ENCODE results near the gene TFPI. TPM values are rescaled to one million over a fixed set of nuclear protein-coding genes. Genes with fewer than 3 reads are reported as not detected.

The TFPI gene
- total RNA-seq, 2 donors from 2014 or later: 8.8 to 23.4 TPM

DNA sequence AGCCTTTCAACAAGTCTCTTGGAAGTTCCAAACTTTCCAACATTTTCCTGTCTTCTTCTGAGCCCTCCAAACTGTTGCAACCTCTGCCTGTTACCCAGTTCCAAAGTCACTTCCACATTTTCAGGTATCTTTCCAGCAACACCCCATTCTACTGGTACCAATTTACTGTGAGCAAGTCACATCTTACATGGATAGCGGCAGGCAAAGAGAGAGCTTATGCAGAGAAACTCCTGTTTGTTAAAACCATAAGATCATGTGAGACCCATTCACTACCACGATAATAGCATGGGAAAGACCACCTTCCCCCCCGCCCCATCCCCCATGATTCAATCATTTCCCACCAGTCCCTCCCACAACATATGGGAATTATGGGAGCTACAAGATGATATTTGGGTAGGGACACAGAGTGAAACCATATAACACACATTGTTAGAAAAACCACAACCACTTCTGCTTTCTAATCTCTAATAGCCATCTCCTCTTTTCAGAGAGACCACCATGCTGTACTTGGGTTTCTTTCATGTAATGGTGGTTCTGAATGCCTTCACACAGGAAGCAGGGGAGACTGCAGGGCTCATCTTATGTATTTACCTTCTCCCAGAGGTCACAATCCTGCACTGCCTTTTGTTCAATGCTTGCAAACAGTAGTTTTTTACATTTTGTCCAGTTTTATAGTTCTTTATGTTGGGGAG lies 60.2 kb downstream of the TFPI start:
- Histone ChIP-seq H3K27ac (no peak overlapping the region), H3K27me3 (no peaks in the 10 kb centered on the region), H3K4me1 (no peaks in the 10 kb centered on the region), H3K4me3 (no peak overlapping the region), H3K9me3 (no peaks in the 10 kb centered on the region), H3K36me3 (no peaks in the 10 kb centered on the region), H3K9ac (ENCODE audit: low read depth in 2 of 2, low read length in 2 of 2) (no peak overlapping the region)
- TF ChIP-seq, protein P1, sequence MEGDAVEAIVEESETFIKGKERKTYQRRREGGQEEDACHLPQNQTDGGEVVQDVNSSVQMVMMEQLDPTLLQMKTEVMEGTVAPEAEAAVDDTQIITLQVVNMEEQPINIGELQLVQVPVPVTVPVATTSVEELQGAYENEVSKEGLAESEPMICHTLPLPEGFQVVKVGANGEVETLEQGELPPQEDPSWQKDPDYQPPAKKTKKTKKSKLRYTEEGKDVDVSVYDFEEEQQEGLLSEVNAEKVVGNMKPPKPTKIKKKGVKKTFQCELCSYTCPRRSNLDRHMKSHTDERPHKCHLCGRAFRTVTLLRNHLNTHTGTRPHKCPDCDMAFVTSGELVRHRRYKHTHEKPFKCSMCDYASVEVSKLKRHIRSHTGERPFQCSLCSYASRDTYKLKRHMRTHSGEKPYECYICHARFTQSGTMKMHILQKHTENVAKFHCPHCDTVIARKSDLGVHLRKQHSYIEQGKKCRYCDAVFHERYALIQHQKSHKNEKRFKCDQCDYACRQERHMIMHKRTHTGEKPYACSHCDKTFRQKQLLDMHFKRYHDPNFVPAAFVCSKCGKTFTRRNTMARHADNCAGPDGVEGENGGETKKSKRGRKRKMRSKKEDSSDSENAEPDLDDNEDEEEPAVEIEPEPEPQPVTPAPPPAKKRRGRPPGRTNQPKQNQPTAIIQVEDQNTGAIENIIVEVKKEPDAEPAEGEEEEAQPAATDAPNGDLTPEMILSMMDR (IDR thresholded peaks at IDR 0.05): no peak
- intact Hi-C loops (cut with DNase I): no loop called here
- no peak for DNase-seq

DNA sequence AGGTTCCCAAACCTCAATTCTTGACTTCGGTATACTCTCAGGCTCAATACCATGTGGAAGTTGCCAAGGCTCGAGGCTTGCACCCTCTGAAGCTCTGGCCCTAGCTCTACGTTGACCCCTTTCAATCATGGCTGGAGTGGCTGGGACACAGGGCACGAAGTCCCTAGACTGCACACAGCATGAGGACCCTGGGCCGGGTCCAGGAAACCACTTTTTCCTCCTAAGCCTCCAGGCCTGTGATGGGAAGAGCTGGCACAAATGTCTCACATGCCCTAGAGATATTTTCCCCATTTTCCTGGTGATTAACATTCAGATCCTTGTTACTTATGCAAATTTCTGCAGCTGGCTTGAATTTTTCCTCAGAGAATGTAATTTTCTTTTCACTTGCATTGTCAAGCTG lies 61.1 kb downstream of the TFPI start:
- intact Hi-C loops (cut with DNase I): no loop called here
- TF ChIP-seq, protein P1 (IDR thresholded peaks at IDR 0.05): no peak

DNA sequence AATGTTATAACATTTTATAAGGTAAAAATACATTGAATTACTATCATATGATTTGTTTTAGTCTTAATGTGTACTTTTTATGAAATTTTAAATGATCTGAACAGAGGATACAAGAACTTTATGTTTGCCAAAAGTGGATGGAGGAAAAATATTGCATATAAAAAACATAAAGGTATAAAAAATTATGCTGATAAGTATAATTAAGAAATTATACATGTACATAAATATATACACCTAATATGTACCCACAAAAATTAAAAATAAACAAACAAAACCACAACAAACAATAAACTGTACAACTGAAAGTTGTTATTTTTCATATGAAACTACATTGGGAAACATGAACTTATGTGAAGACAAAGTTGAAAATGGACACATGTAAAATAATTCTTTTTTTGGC lies 68.0 kb downstream of the TFPI start:
- H3K4me3 ChIP-seq: no peak overlapping the region
- TF ChIP-seq, protein P1 (IDR thresholded peaks at IDR 0.05): no peak
- H3K36me3 ChIP-seq: no peaks in the 10 kb centered on the region
- no peak for DNase-seq
- no peaks in the 10 kb centered on the region for H3K4me1 ChIP-seq
- no peak overlapping the region for H3K27ac ChIP-seq
- no peak overlapping the region for H3K9ac ChIP-seq (ENCODE audit: low read depth in 2 of 2, low read length in 2 of 2)
- H3K27me3 ChIP-seq: no peaks in the 10 kb centered on the region
- intact Hi-C loops (cut with DNase I): no loop called here
- H3K9me3 ChIP-seq: no peaks in the 10 kb centered on the region

More for the DNA sequence above, 61.1 kb downstream of the TFPI start:
- H3K4me3 ChIP-seq: no peak overlapping the region
- H3K27me3 ChIP-seq: no peaks in the 10 kb centered on the region
- H3K4me1 ChIP-seq: no peaks in the 10 kb centered on the region
- H3K9ac ChIP-seq (ENCODE audit: low read depth in 2 of 2, low read length in 2 of 2): no peak overlapping the region
- DNase-seq: no peak
- H3K9me3 ChIP-seq: no peaks in the 10 kb centered on the region
- H3K36me3 ChIP-seq: no peaks in the 10 kb centered on the region
- no peak overlapping the region for H3K27ac ChIP-seq

DNA sequence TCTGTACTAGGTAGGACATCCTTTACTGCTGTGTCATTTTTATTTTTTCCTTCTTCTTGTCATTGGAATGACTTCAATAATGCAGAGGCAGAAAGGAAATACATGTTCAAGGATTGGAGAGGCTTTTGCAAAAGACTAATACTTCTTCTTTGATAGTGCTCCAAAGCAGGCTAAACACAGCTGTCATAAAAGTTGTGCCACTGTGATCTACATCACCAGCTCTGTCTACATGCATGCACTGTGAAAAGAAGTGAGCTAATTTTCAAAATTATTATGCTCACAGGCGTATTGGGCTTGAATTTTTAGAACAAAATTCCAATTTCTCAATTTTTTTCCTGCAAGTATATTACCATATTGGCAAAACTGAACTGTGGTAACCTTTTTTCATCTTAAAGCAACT lies 68.7 kb downstream of the TFPI start:
- DNase-seq: no peak
- intact Hi-C loops (cut with DNase I): no loop called here
- no peaks in the 10 kb centered on the region for H3K4me1 ChIP-seq
- H3K9ac ChIP-seq (ENCODE audit: low read depth in 2 of 2, low read length in 2 of 2): no peak overlapping the region
- TF ChIP-seq, protein P1 (IDR thresholded peaks at IDR 0.05): no peak
- no peak overlapping the region for H3K27ac ChIP-seq
- no peaks in the 10 kb centered on the region for H3K27me3 ChIP-seq
- no peaks in the 10 kb centered on the region for H3K36me3 ChIP-seq
- H3K9me3 ChIP-seq: no peaks in the 10 kb centered on the region
- H3K4me3 ChIP-seq: no peak overlapping the region

DNA sequence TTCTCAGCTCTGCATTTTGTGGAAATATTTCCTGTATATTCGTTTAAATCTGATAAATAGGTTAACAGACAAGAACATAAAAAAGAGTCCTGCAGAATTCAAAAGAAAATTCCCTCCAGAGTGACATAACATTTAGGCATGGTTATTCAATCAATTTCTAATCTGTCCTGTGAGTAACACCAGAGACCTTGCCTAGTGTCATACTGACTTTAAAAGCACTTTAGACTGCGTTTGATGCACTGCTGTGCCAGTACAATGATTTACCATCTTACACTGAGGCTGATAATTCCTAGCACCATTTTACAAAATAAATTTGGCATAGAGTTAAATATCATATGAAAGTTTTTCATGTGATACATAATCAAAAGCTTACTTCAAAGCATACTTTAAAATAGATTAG lies 70.7 kb downstream of the TFPI start:
- no peaks in the 10 kb centered on the region for H3K27me3 ChIP-seq
- intact Hi-C loops (cut with DNase I): no loop called here
- H3K4me1 ChIP-seq: no peaks in the 10 kb centered on the region
- TF ChIP-seq, protein P1 (IDR thresholded peaks at IDR 0.05): no peak
- H3K36me3 ChIP-seq: no peaks in the 10 kb centered on the region
- DNase-seq: no peak
- H3K9ac ChIP-seq (ENCODE audit: low read depth in 2 of 2, low read length in 2 of 2): no peak overlapping the region
- H3K27ac ChIP-seq: no peak overlapping the region
- no peaks in the 10 kb centered on the region for H3K9me3 ChIP-seq
- no peak overlapping the region for H3K4me3 ChIP-seq
